ENCODE measurements around the gene ADAM12.
A peak's percentile ranks its signal among the peaks of the same experiment; 100 is the strongest.
"Not testable (repeated sequence)": the region's sequence is repeated elsewhere in the genome, so short reads cannot be mapped to it uniquely, and the experiment has no call there.

The ADAM12 gene

GRCh38 chr10:126068322-126068721 is 320.0 kb downstream of the ADAM12 start:
- DNase-seq: no peak

GRCh38 chr10:126066456-126066855 is 321.8 kb downstream of the ADAM12 start:
- DNase-seq: no peak

- DNase-seq: no peak
Observed at GRCh38 chr10:126065751-126066377, 322.4 kb downstream of the ADAM12 start.

- no peak for DNase-seq
Observed at GRCh38 chr10:126064512-126064911, 323.8 kb downstream of the ADAM12 start.

- no peak for DNase-seq
Observed at GRCh38 chr10:126063353-126063791, 324.9 kb downstream of the ADAM12 start.

GRCh38 chr10:126062131-126063032 is 325.9 kb downstream of the ADAM12 start:
- no peak for DNase-seq

GRCh38 chr10:126061526-126061925 is 326.8 kb downstream of the ADAM12 start:
- DNase-seq: no peak

GRCh38 chr10:126060261-126060931 is 327.9 kb downstream of the ADAM12 start:
- DNase-seq: no peak

- no peak for DNase-seq
Observed at GRCh38 chr10:126059076-126059826, 329.0 kb downstream of the ADAM12 start.

GRCh38 chr10:126058507-126058906 is 329.8 kb downstream of the ADAM12 start:
- no peak for DNase-seq

- DNase-seq: no peak
Observed at GRCh38 chr10:126058104-126058503, 330.2 kb downstream of the ADAM12 start.

- DNase-seq: no peak
Observed at GRCh38 chr10:126057494-126057893, 330.8 kb downstream of the ADAM12 start.

GRCh38 chr10:126054191-126054590 is 334.1 kb downstream of the ADAM12 start:
- DNase-seq: no peak

GRCh38 chr10:126052171-126052570 is 336.1 kb downstream of the ADAM12 start:
- no peak for DNase-seq

- DNase-seq: no peak
Observed at GRCh38 chr10:126049759-126050700, 338.2 kb downstream of the ADAM12 start.

- not testable (repeated sequence) for DNase-seq
Observed at GRCh38 chr10:126047749-126048148, 340.5 kb downstream of the ADAM12 start.

- no peak for DNase-seq
Observed at GRCh38 chr10:126046831-126047230, 341.4 kb downstream of the ADAM12 start.

- DNase-seq: no peak
Observed at GRCh38 chr10:126045861-126046260, 342.4 kb downstream of the ADAM12 start.

GRCh38 chr10:126043389-126043788 is 344.9 kb downstream of the ADAM12 start:
- no peak for DNase-seq

- DNase-seq: peak; percentile 10
Observed at GRCh38 chr10:126042906-126043305, 345.4 kb downstream of the ADAM12 start.

- DNase-seq: no peak
Observed at GRCh38 chr10:126042354-126042753, 345.9 kb downstream of the ADAM12 start.

GRCh38 chr10:126041804-126042231 is 346.5 kb downstream of the ADAM12 start:
- DNase-seq: peak; percentile 84

Measured in CD4-positive, alpha-beta T cell treated with Interleukin-4 for 4 hours (primary cell).